ENCODE data around the gene NLRP1.

Gene NLRP1

GRCh38 chr17:5467416-5467815, 116.9 kb downstream of the NLRP1 start:
- DNase-seq = no peak

GRCh38 chr17:5466295-5466694, 118.0 kb downstream of the NLRP1 start:
- no peak for DNase-seq

- no peak for DNase-seq
Measured at GRCh38 chr17:5464717-5465507, 119.4 kb downstream of the NLRP1 start.
